Measurements from ENCODE around the gene RABEPK. TPM values are rescaled to one million over a fixed set of nuclear protein-coding genes. Genes with fewer than 3 reads are reported as not detected.

The RABEPK gene
- total and polyA plus RNA-seq, 4 donors: 12.7 to 23.9 (median 20.6) TPM

DNA sequence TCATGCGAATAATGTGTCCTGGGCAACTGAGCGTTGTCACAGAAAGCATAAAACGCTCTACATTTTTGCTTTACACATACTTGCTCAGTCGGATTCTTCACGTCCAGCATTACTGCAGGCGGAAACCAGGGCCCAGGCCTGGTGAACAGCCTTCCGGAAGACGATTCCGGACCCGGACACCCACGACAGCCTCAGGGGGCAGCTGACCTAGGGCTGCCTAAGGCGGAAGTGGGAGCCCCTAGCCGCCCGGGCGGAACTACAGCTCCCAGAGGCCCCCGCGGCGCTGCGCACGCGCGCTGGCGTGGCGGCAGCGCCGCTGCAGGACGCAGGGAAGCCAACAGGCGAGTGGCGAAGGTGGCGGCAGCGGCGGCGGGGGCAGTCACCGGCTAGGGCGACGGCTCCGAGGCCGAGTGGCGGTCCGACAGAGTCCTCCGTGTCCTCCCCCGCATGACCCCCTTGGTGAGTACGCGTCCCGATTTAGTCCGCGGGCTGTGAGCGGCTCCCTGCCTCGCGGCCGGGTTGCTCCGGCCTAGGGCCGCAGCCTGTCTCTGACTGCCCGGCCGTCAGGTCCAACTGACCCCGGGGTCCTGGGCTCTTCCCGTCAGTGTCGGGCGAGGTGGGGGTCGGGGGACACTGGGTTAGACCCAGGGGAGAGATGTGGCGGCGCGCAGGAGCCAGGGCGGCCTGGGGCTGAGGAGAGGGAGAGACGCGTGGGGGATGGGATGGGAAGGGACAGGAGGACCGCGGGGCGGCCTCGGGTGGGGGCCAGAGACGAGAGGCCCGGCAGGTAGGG, 61.4 kb downstream of the RABEPK start, which contains the start of gene GAPVD1:
GAPVD1 (plus strand) TSS at position 326 of the 793 bp plus-strand sequence. CDS start 37,096 bp downstream, outside the sequence.
- TF ChIP-seq FOXA2 (IDR thresholded peaks at IDR 0.05) (no peak), EGR1 (IDR thresholded peaks at IDR 0.05; ENCODE audit: low read depth in 2 of 2) (peak in 1 of 2 donors; percentile 28), FOXA1 (IDR thresholded peaks at IDR 0.05) (no peak), JUND (IDR thresholded peaks at IDR 0.05) (no peak), GABPA (IDR thresholded peaks at IDR 0.05 in 1 of 2, conservative IDR thresholded peaks at IDR 0.05 in 1 of 2) (peak; percentile 63 to 85), HNF4G (IDR thresholded peaks at IDR 0.05) (no peak), RAD21 (IDR thresholded peaks at IDR 0.05) (no peak), NR2F2 (IDR thresholded peaks at IDR 0.05) (peak; percentile 43), HNF4A (conservative IDR thresholded peaks at IDR 0.05) (peak in 1 of 2 donors; percentile 7), REST (IDR thresholded peaks at IDR 0.05) (peak; percentile 54), RXRA (IDR thresholded peaks at IDR 0.05) (peak in 1 of 2 donors; percentile 22), YY1 (IDR thresholded peaks at IDR 0.05) (peak; percentile 33), MAX (IDR thresholded peaks at IDR 0.05) (no peak)
- TF ChIP-seq, protein P1, sequence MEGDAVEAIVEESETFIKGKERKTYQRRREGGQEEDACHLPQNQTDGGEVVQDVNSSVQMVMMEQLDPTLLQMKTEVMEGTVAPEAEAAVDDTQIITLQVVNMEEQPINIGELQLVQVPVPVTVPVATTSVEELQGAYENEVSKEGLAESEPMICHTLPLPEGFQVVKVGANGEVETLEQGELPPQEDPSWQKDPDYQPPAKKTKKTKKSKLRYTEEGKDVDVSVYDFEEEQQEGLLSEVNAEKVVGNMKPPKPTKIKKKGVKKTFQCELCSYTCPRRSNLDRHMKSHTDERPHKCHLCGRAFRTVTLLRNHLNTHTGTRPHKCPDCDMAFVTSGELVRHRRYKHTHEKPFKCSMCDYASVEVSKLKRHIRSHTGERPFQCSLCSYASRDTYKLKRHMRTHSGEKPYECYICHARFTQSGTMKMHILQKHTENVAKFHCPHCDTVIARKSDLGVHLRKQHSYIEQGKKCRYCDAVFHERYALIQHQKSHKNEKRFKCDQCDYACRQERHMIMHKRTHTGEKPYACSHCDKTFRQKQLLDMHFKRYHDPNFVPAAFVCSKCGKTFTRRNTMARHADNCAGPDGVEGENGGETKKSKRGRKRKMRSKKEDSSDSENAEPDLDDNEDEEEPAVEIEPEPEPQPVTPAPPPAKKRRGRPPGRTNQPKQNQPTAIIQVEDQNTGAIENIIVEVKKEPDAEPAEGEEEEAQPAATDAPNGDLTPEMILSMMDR (IDR thresholded peaks at IDR 0.05; ENCODE audit: low read depth, low read length, missing input control): peak; percentile 38
- 2% methylated on average over 72 of the region's 72 CpGs for whole genome bisulfite sequencing
- H3K4me1 ChIP-seq (ENCODE audit: control insufficient read depth in 4 of 4, insufficient read depth in 4 of 4, low read length in 3 of 4): peaks cover 3 to 15% (median 10%) of the 10 kb centered on the region in 4 donors
- peak; percentile 91 for DNase-seq (ENCODE audit: low spot score)
- H3K27ac ChIP-seq (ENCODE audit: low read depth in 1 of 2, low read length in 2 of 2): peak within 1 kb of the TSS; percentile 74 to 89
- peak within 1 kb of the TSS; percentile 79 to 96 (median 88) for H3K4me3 ChIP-seq (ENCODE audit: low read depth in 1 of 3, low read length in 3 of 3)
- H3K36me3 ChIP-seq (ENCODE audit: control insufficient read depth in 4 of 4, insufficient read depth in 3 of 4, low read depth in 1 of 4, low read length in 3 of 4): no peaks in the 10 kb centered on the region
- no peaks in the 10 kb centered on the region for H3K27me3 ChIP-seq (ENCODE audit: control insufficient read depth in 4 of 4, insufficient read depth in 4 of 4, low read length in 3 of 4)
- H3K9ac ChIP-seq (ENCODE audit: low read depth in 1 of 2, low read length in 2 of 2): peak within 1 kb of the TSS; percentile 45 to 90
- H3K9me3 ChIP-seq (ENCODE audit: control insufficient read depth in 4 of 4, low read length in 3 of 4): no peaks in the 10 kb centered on the region

GRCh38 chr9:125262294-125262991, 62.1 kb downstream of the RABEPK start:
- TF ChIP-seq HNF4A (conservative IDR thresholded peaks at IDR 0.05): no peak
- no peak for TF ChIP-seq NR2F2 (IDR thresholded peaks at IDR 0.05)
- TF ChIP-seq RXRA (IDR thresholded peaks at IDR 0.05): no peak
- TF ChIP-seq SP1 (IDR thresholded peaks at IDR 0.05): no peak
- no peak for TF ChIP-seq ZBTB33 (IDR thresholded peaks at IDR 0.05)
- no peak for TF ChIP-seq RAD21 (IDR thresholded peaks at IDR 0.05)
- no peak for TF ChIP-seq TAF1 (conservative IDR thresholded peaks at IDR 0.05)
- no peak for TF ChIP-seq REST (IDR thresholded peaks at IDR 0.05)
- no peak for TF ChIP-seq HNF4G (IDR thresholded peaks at IDR 0.05)
- TF ChIP-seq MAX (IDR thresholded peaks at IDR 0.05): no peak
- no peak for TF ChIP-seq JUND (IDR thresholded peaks at IDR 0.05)
- no peak for TF ChIP-seq FOXA2 (IDR thresholded peaks at IDR 0.05)
- no peak for TF ChIP-seq YY1 (IDR thresholded peaks at IDR 0.05)
- no peak for TF ChIP-seq FOXA1 (IDR thresholded peaks at IDR 0.05)
- H3K27ac ChIP-seq (ENCODE audit: low read depth in 1 of 2, low read length in 2 of 2): peak overlapping the region in 1 of 2 donors; percentile 89
- H3K27me3 ChIP-seq (ENCODE audit: control insufficient read depth in 4 of 4, insufficient read depth in 4 of 4, low read length in 3 of 4): no peaks in the 10 kb centered on the region
- H3K9me3 ChIP-seq (ENCODE audit: control insufficient read depth in 4 of 4, low read length in 3 of 4): no peaks in the 10 kb centered on the region
- peaks cover 3 to 15% (median 10%) of the 10 kb centered on the region in 4 donors for H3K4me1 ChIP-seq (ENCODE audit: control insufficient read depth in 4 of 4, insufficient read depth in 4 of 4, low read length in 3 of 4)
- H3K4me3 ChIP-seq (ENCODE audit: low read depth in 1 of 3, low read length in 3 of 3): peak overlapping the region; percentile 79 to 96 (median 88)
- peak overlapping the region; percentile 45 to 83 for H3K9ac ChIP-seq (ENCODE audit: low read depth in 1 of 2, low read length in 2 of 2)
- DNase-seq (ENCODE audit: low spot score): no peak
- 14% methylated on average over 11 of the region's 11 CpGs for WGBS
- H3K36me3 ChIP-seq (ENCODE audit: control insufficient read depth in 4 of 4, insufficient read depth in 3 of 4, low read depth in 1 of 4, low read length in 3 of 4): peaks cover 0 to 3% (median 0%) of the 10 kb centered on the region in 4 donors
